ENCODE data around the gene TEX19.

TEX19 gene

GRCh38 chr17:82314012-82314726, 44.9 kb upstream of the TEX19 start:
- TF ChIP-seq TSHZ2 (CRISPR knock-in tag; IDR thresholded peaks at IDR 0.05) = no peak
- no peak for TF ChIP-seq TOX (CRISPR knock-in tag; IDR thresholded peaks at IDR 0.05; ENCODE audit: borderline replicate concordance)
- TF ChIP-seq GLIS3 (CRISPR knock-in tag; IDR thresholded peaks at IDR 0.05) = no peak
- ATAC-seq = no peak

GRCh38 chr17:82314727-82315605, 44.1 kb upstream of the TEX19 start:
- ATAC-seq = no peak
- TF ChIP-seq ZNF565 (CRISPR knock-in tag; conservative IDR thresholded peaks at IDR 0.05; ENCODE audit: low read depth) (no peak), PATZ1 (CRISPR knock-in tag; IDR thresholded peaks at IDR 0.05; ENCODE audit: borderline replicate concordance) (no peak), CREB5 (CRISPR knock-in tag; IDR thresholded peaks at IDR 0.05; ENCODE audit: low read depth) (no peak), GLIS3 (CRISPR knock-in tag; IDR thresholded peaks at IDR 0.05) (no peak), POU6F1 (CRISPR knock-in tag; IDR thresholded peaks at IDR 0.05; ENCODE audit: borderline replicate concordance, low read depth) (no peak), SNAI2 (CRISPR knock-in tag; IDR thresholded peaks at IDR 0.05) (no peak), ZNF8 (CRISPR knock-in tag; IDR thresholded peaks at IDR 0.05) (no peak), ZFP30 (CRISPR knock-in tag; IDR thresholded peaks at IDR 0.05) (no peak)

GRCh38 chr17:82315703-82316358, 43.2 kb upstream of the TEX19 start:
- TF ChIP-seq RARB (CRISPR knock-in tag; IDR thresholded peaks at IDR 0.05) (no peak), CREB5 (CRISPR knock-in tag; IDR thresholded peaks at IDR 0.05; ENCODE audit: low read depth) (no peak), CSDC2 (CRISPR knock-in tag; IDR thresholded peaks at IDR 0.05) (no peak), ZNF565 (CRISPR knock-in tag; conservative IDR thresholded peaks at IDR 0.05; ENCODE audit: low read depth) (no peak), PPARA (CRISPR knock-in tag; IDR thresholded peaks at IDR 0.05; ENCODE audit: borderline replicate concordance) (no peak), ZNF8 (CRISPR knock-in tag; IDR thresholded peaks at IDR 0.05) (no peak), PATZ1 (CRISPR knock-in tag; IDR thresholded peaks at IDR 0.05; ENCODE audit: borderline replicate concordance) (no peak), GLIS3 (CRISPR knock-in tag; IDR thresholded peaks at IDR 0.05) (no peak), TOX (CRISPR knock-in tag; IDR thresholded peaks at IDR 0.05; ENCODE audit: borderline replicate concordance) (no peak), ZC3H10 (CRISPR knock-in tag; IDR thresholded peaks at IDR 0.05) (no peak), BACH2 (CRISPR knock-in tag; IDR thresholded peaks at IDR 0.05; ENCODE audit: borderline replicate concordance) (no peak), CSRNP3 (CRISPR knock-in tag; IDR thresholded peaks at IDR 0.05) (no peak), SNAI2 (CRISPR knock-in tag; IDR thresholded peaks at IDR 0.05) (no peak), ZFP3 (CRISPR knock-in tag; IDR thresholded peaks at IDR 0.05) (no peak), ARNTL (CRISPR knock-in tag; IDR thresholded peaks at IDR 0.05; ENCODE audit: borderline replicate concordance, low read depth) (no peak)
- ATAC-seq = no peak

Measured in SK-N-SH treated with all-trans-retinoic acid at 6 μM for 48 hours (cell line).